ENCODE measurements around the gene CILP. TPM values are rescaled to one million over a fixed set of nuclear protein-coding genes. Genes with fewer than 3 reads are reported as not detected.

CILP gene
- total RNA-seq, 1 donor from 2014 or later, result 0.31 TPM

DNA sequence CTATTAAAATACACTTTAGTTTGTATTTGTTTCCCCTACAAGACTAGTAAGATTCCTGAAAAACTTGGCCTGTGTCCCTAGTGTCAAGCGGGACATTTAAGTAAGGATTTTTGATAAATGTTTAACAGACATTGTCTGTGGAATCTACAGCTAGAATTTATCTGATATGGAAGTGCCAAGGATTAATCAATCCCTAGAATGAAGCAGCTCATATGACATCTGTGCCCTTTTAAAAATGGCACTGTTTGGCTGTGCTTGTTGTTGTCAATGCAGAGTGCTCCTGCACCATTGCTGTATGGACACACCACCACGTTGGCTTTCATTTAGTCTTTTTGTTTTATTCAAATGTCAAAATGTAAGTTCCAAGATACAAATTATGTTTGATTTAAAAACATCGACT lies 63.4 kb downstream of the CILP start:
- DNase-seq, result no peak

DNA sequence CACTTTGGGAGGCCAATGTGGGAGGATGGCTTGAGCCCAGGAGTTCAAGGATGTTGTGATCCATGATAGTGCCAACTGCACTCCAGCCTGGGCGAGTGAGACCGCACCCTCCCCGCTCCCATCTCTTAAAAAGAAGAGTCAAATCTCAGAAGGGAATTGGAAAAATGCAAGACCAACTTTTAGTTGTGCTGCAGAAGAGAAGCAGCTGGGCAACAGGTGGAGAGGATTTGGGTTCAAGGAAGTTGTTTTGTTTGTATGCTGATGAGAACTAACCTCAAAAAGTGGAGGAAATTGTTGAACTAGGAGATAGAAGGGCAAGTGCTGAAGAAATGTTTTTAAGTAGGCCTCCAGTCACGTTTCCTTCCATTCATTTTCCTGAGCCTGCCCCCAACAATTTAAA lies 64.8 kb downstream of the CILP start:
- no peak for DNase-seq

Small RNAs within 50 kb of the gene (small RNA-seq; reads per million reads assigned to genes)
- gene AC068213.1 (not detected), gene RNU6-686P (not detected)

Other genes with a start within 250 kb of the CILP start
- gene SPG21, start 221.6 kb downstream of the CILP start, total RNA-seq, result 49.0 TPM
- 16.1 TPM for gene MTFMT, start 181.8 kb downstream of the CILP start, total RNA-seq
- gene SLC51B, start 166.1 kb downstream of the CILP start, total RNA-seq, result not detected
- gene RASL12, start 143.5 kb downstream of the CILP start, total RNA-seq, result 1.4 TPM
- gene KBTBD13, start 134.7 kb downstream of the CILP start, total RNA-seq, result not detected
- 2.7 TPM for gene UBAP1L, start 96.3 kb downstream of the CILP start, total RNA-seq
- gene PDCD7, start 77.7 kb downstream of the CILP start, total RNA-seq, result 19.7 TPM
- gene CLPX, start 26.1 kb downstream of the CILP start, total RNA-seq, result 71.0 TPM
- 7.3 TPM for gene PARP16, start 75.4 kb upstream of the CILP start, total RNA-seq
- gene RNU5A-1, start 84.6 kb upstream of the CILP start, total RNA-seq, result not detected
- gene RNU5B-1, start 93.2 kb upstream of the CILP start, total RNA-seq, result not detected
- gene IGDCC3, start 166.5 kb upstream of the CILP start, total RNA-seq, result 7.6 TPM
- gene IGDCC4, start 211.5 kb upstream of the CILP start, total RNA-seq, result 7.8 TPM